ENCODE data around the gene TRPM7.

GRCh38 chr15:50687302-50687902 lies 805 bp upstream of the TRPM7 start:
- TF ChIP-seq MAX (IDR thresholded peaks at IDR 0.05), result no peak
- TF ChIP-seq RBBP5 (IDR thresholded peaks at IDR 0.05; ENCODE audit: borderline replicate concordance, low read depth, low read length), result no peak
- TF ChIP-seq CTCF (IDR thresholded peaks at IDR 0.05; ENCODE audit: control extremely low read depth in 1 of 3, insufficient read depth in 1 of 3, low read depth in 1 of 3, low read length in 3 of 3), result no peak
- TF ChIP-seq KDM5A (IDR thresholded peaks at IDR 0.05; ENCODE audit: low read length), result no peak
- TF ChIP-seq KDM4A (IDR thresholded peaks at IDR 0.05; ENCODE audit: low read depth, low read length, severe bottlenecking), result no peak
- TF ChIP-seq HDAC6 (IDR thresholded peaks at IDR 0.05; ENCODE audit: low read depth, low read length), result no peak
- no peak for TF ChIP-seq EZH2 (IDR thresholded peaks at IDR 0.05; ENCODE audit: low read depth, low read length, severe bottlenecking)
- TF ChIP-seq POLR2A (IDR thresholded peaks at IDR 0.05; ENCODE audit: control extremely low read depth in 1 of 2, low read depth in 2 of 2, low read length in 2 of 2), result no peak
- TF ChIP-seq TEAD4 (IDR thresholded peaks at IDR 0.05; ENCODE audit: low read depth, low read length), result no peak
- no peak for TF ChIP-seq RNF2 (IDR thresholded peaks at IDR 0.05; ENCODE audit: borderline replicate concordance, low read depth, low read length, missing control alignments, poor library complexity, severe bottlenecking)

All from H1 (cell line).